HCT116 (cell line): Measurements from ENCODE around the gene GJD2. TPM values are rescaled to one million over a fixed set of nuclear protein-coding genes. Genes with fewer than 3 reads are reported as not detected.

Experiments used
- ATAC-seq: fragments of 200-7000 bp; cut with Tn5 transposase; 2 replicates; pipeline ENCODE4 v1.9.1; 2020; ENCODE audit warnings: mild to moderate bottlenecking, moderate library complexity
- BruUV-seq: library from RNA; stranded (reverse); fragments of 400-500 nt; replicated peaks from 2 replicates; lab custom pipeline; 2021; lab: Mats Ljungman, UMichigan
- CTCF ChIA-PET: fragments of 300-600 bp; sonication (Branson Sonifier 250); formaldehyde crosslinking; loops from one replicate; lab custom pipeline; 2021; ENCODE audit warnings: antibody characterized with exemption; lab: Charles Lee
- POLR2A ChIA-PET: fragments of 300-600, 350-600 bp; sonication (Branson Sonifier 250); formaldehyde crosslinking; loops from one replicate; lab custom pipeline; 2021; ENCODE audit warnings: antibody characterized with exemption; lab: Charles Lee
- RAD21 ChIA-PET, 2 experiments: fragments of 300-600 bp; sonication (Branson Sonifier 250); formaldehyde crosslinking; loops; one replicate each; lab custom pipeline; 2023; ENCODE audit warnings: low total read pairs in 2 of 2; ENCODE audit not compliant: uncharacterized antibody in 2 of 2, unreplicated experiment in 2 of 2, low non-redundant PET in 1 of 2; lab: Charles Lee
- DNase-seq: peaks from one replicate; pipeline ENCODE4 v3.0.0-alpha.2; 2010; ENCODE audit warnings: low read depth, low spot score
- H2AFZ ChIP-seq: fragments of 200-600 bp; shearing (Covaris generic), sonication (generic); 2 replicates; pipeline ENCODE4 v1.6.1; 2017; ENCODE audit warnings: low read depth, mixed run types, mixed read lengths, antibody characterized with exemption, low read length; ENCODE audit not compliant: poor library complexity, severe bottlenecking
- H3K27ac ChIP-seq: 2 replicates; pipeline ENCODE4 v1.5.1; 2012; ENCODE audit warnings: low read depth, low read length
- H3K27me3 ChIP-seq: fragments of 200-600 bp; sonication (generic); 2 replicates; pipeline ENCODE4 v1.6.1; 2016; ENCODE audit warnings: mixed run types, low read length, mixed read lengths; ENCODE audit not compliant: insufficient read depth
- H3K36me3 ChIP-seq, 2 experiments: fragments of 200-500 bp in 1 of 2; fragments of 200-600 bp in 1 of 2; sonication (Bioruptor generic) in 1 of 2; sonication (generic) in 1 of 2; 2 replicates each; pipeline versions ENCODE4 v1.5.1 to v1.6.1; 2014 to 2016; ENCODE audit warnings: low read length in 2 of 2, inconsistent platforms in 1 of 2, mixed read lengths in 1 of 2, mixed run types in 1 of 2; ENCODE audit not compliant: insufficient read depth in 2 of 2, control insufficient read depth in 1 of 2
- H3K4me1 ChIP-seq, 2 experiments: fragments of 200-600 bp in 1 of 2; sonication (generic) in 1 of 2; 2 replicates each; pipeline versions ENCODE4 v1.5.1 to v1.6.1; 2012 to 2017; ENCODE audit warnings: low read length in 2 of 2, inconsistent platforms in 1 of 2, mild to moderate bottlenecking in 1 of 2, mixed read lengths in 1 of 2, mixed run types in 1 of 2, moderate library complexity in 1 of 2; ENCODE audit not compliant: insufficient read depth in 2 of 2, control insufficient read depth in 1 of 2
- H3K4me2 ChIP-seq: fragments of 200-600 bp; sonication (generic); 2 replicates; pipeline ENCODE4 v1.6.1; 2017; ENCODE audit warnings: mixed run types, low read length, mixed read lengths
- H3K4me3 ChIP-seq, 2 experiments: fragments of 200-600 bp in 1 of 2; sonication (generic) in 1 of 2; replicated peaks in 1 of 2; 2 replicates each; pipeline ENCODE4 v1.5.1; 2011 to 2016; ENCODE audit warnings: low read length in 2 of 2, control low read depth in 1 of 2, low read depth in 1 of 2, mild to moderate bottlenecking in 1 of 2, mixed read lengths in 1 of 2, mixed run types in 1 of 2
- H3K79me2 ChIP-seq: fragments of 200-600 bp; sonication (generic); 2 replicates; pipeline ENCODE4 v1.6.1; 2017; ENCODE audit warnings: mild to moderate bottlenecking, mixed run types, low read length, moderate library complexity, mixed read lengths; ENCODE audit not compliant: insufficient read depth
- H3K9ac ChIP-seq: fragments of 200-600 bp; sonication (generic); 2 replicates; pipeline ENCODE4 v1.6.1; 2016; ENCODE audit warnings: low read length, mixed read lengths
- H3K9me2 ChIP-seq: fragments of 200-600 bp; sonication (generic), shearing (Covaris generic); 2 replicates; pipeline ENCODE4 v1.6.1; 2017; ENCODE audit warnings: mixed run types, mild to moderate bottlenecking, moderate library complexity; ENCODE audit not compliant: insufficient read depth
- H3K9me3 ChIP-seq, 2 experiments: fragments of 200-500 bp in 1 of 2; fragments of 200-600 bp in 1 of 2; sonication (Bioruptor generic) in 1 of 2; sonication (generic) in 1 of 2; 2 replicates each; pipeline ENCODE4 v1.6.1; 2014 to 2017; ENCODE audit warnings: low read length in 2 of 2, mixed read lengths in 2 of 2, inconsistent platforms in 1 of 2, low read depth in 1 of 2, mild to moderate bottlenecking in 1 of 2, mixed run types in 1 of 2, moderate library complexity in 1 of 2; ENCODE audit not compliant: control insufficient read depth in 1 of 2, insufficient read depth in 1 of 2
- H4K20me1 ChIP-seq: fragments of 200-600 bp; sonication (generic), shearing (Covaris generic); 2 replicates; pipeline ENCODE4 v1.6.1; 2017; ENCODE audit warnings: mixed run types, mild to moderate bottlenecking, moderate library complexity; ENCODE audit not compliant: insufficient read depth
- ATF3 ChIP-seq: IDR thresholded peaks from 2 replicates; pipeline ENCODE4 v1.6.1; 2012
- CBX3 ChIP-seq: IDR thresholded peaks from 2 replicates; pipeline ENCODE4 v1.6.1; 2012; ENCODE audit warnings: low read depth
- CEBPB ChIP-seq: IDR thresholded peaks from 2 replicates; pipeline ENCODE4 v1.6.1; 2012; ENCODE audit warnings: low read depth
- CTCF ChIP-seq, 3 experiments: fragments of 200-600 bp in 1 of 3; sonication (generic) in 1 of 3; IDR thresholded peaks in 2 of 3; conservative IDR thresholded peaks in 1 of 3; 2 replicates each; pipeline ENCODE4 v1.5.1; 2012 to 2017; ENCODE audit warnings: low read depth in 2 of 3, low read length in 2 of 3, antibody characterized with exemption in 1 of 3, borderline replicate concordance in 1 of 3, control low read depth in 1 of 3, mild to moderate bottlenecking in 1 of 3, mixed read lengths in 1 of 3, mixed run types in 1 of 3, moderate library complexity in 1 of 3; ENCODE audit not compliant: insufficient read depth in 1 of 3
- EGR1 ChIP-seq: IDR thresholded peaks from 2 replicates; pipeline ENCODE4 v1.6.1; 2012; ENCODE audit warnings: low read depth
- EZH2 ChIP-seq: fragments of 200-600 bp; sonication (generic); IDR thresholded peaks from 2 replicates; pipeline ENCODE4 v1.6.1; 2017; ENCODE audit warnings: antibody characterized with exemption, mixed run types
- EZH2phosphoT487 ChIP-seq: fragments of 200-600 bp; IDR thresholded peaks from 2 replicates; pipeline ENCODE4 v1.6.1; 2018; ENCODE audit warnings: antibody characterized with exemption, borderline replicate concordance
- JUND ChIP-seq: IDR thresholded peaks from 2 replicates; pipeline ENCODE4 v1.6.1; 2012
- MAX ChIP-seq: IDR thresholded peaks from 2 replicates; pipeline ENCODE4 v1.6.1; 2012
- POLR2AphosphoS5 ChIP-seq: IDR thresholded peaks from 2 replicates; pipeline ENCODE4 v1.6.1; 2011; ENCODE audit warnings: mild to moderate bottlenecking, low read depth, low read length, moderate library complexity
- REST ChIP-seq: IDR thresholded peaks from 2 replicates; pipeline ENCODE4 v1.6.1; 2012; ENCODE audit warnings: low read depth
- SIN3A ChIP-seq: IDR thresholded peaks from 2 replicates; pipeline ENCODE4 v1.6.1; 2012; ENCODE audit warnings: low read depth
- SP1 ChIP-seq: IDR thresholded peaks from 2 replicates; pipeline ENCODE4 v1.6.1; 2012; ENCODE audit warnings: low read depth
- SRF ChIP-seq: IDR thresholded peaks from 2 replicates; pipeline ENCODE4 v1.6.1; 2012; ENCODE audit warnings: low read depth
- TCF7L2 ChIP-seq: IDR thresholded peaks from 2 replicates; pipeline ENCODE4 v1.7.0; 2011; ENCODE audit warnings: borderline replicate concordance, inconsistent platforms; ENCODE audit not compliant: insufficient read depth, insufficient read length; ENCODE audit errors: extremely low read depth
- YY1 ChIP-seq: IDR thresholded peaks from 2 replicates; pipeline ENCODE4 v1.6.1; 2011; ENCODE audit warnings: low read length, low read depth, moderate library complexity, mild to moderate bottlenecking; ENCODE audit not compliant: insufficient replicate concordance; ENCODE audit errors: extremely low read depth
- ZBTB33 ChIP-seq: IDR thresholded peaks from 2 replicates; pipeline ENCODE4 v1.6.1; 2011; ENCODE audit warnings: mild to moderate bottlenecking, low read length, moderate library complexity; ENCODE audit not compliant: insufficient replicate concordance; ENCODE audit errors: extremely low read depth
- ZFX ChIP-seq: fragments of 450-650 bp; IDR thresholded peaks from 2 replicates; pipeline ENCODE4 v1.6.1; 2017
- ZNF274 ChIP-seq: fragments of 200-500 bp; sonication (Bioruptor generic); IDR thresholded peaks from 2 replicates; pipeline ENCODE4 v1.6.1; 2014; ENCODE audit warnings: mild to moderate bottlenecking, low read depth, low read length, inconsistent platforms
- intact Hi-C: fragments of 100-400 bp; cut with micrococcal nuclease; formaldehyde crosslinking; loops from 2 replicates; pipeline ENCODE4 v1.10.0; 2022
- total RNA-seq: library from RNA; stranded (reverse); gene quantifications from one replicate; pipeline ENCODE4 v1.2.1, GENCODE V29; 2021; ENCODE audit not compliant: unreplicated experiment

The GJD2 gene
- total RNA-seq, 1 experiment from 2014 or later = not detected

- TF ChIP-seq CEBPB (no peak), TCF7L2 (no peak), SIN3A (no peak), ZFX (no peak), EZH2 (no peak), SRF (no peak), CBX3 (no peak), CTCF (IDR thresholded peaks at IDR 0.05 in 2 of 3, conservative IDR thresholded peaks at IDR 0.05 in 1 of 3; ENCODE audit: borderline replicate concordance in 1 of 3, insufficient read depth in 1 of 3, low read depth in 2 of 3, low read length in 2 of 3) (no peak), JUND (no peak), ATF3 (no peak), ZNF274 (no peak), SP1 (no peak), ZBTB33 (no peak), YY1 (no peak), MAX (no peak), EZH2phosphoT487 (no peak), EGR1 (no peak), REST (no peak), POLR2AphosphoS5 (no peak)
- Histone ChIP-seq H3K27ac (no peak overlapping the region), H3K4me2 (no peak overlapping the region), H3K79me2 (no peaks in the 10 kb centered on the region), H3K9ac (no peak overlapping the region), H3K9me2 (no peaks in the 10 kb centered on the region), H3K4me1 (no peaks in the 10 kb centered on the region), H3K36me3 (no peaks in the 10 kb centered on the region), H3K27me3 (peaks cover 87% of the 10 kb centered on the region), H3K9me3 (no peaks in the 10 kb centered on the region), H4K20me1 (no peaks in the 10 kb centered on the region), H3K4me3 (no peak overlapping the region), H2AFZ (no peak overlapping the region)
- no TSS peak for BruUV-seq
- ChIA-PET RAD21 (no interaction called here), CTCF (no interaction called here), POLR2A (no interaction called here)
- intact Hi-C loops = no loop called here
- DNase-seq (no peak), ATAC-seq (no peak)
These were observed 4.5 kb upstream of the GJD2 start for GRCh38 chr15:34759347-34759746.
